HG03097 (cell line): ENCODE measurements around the gene IL4.
A peak's percentile ranks its signal among the peaks of the same experiment; 100 is the strongest.

Experiments used
- ATAC-seq: cut with Tn5 transposase; IDR thresholded peaks from one replicate; pipeline ENCODE4 v1.9.1; 2021; ENCODE audit not compliant: unreplicated experiment, low FRiP score

IL4 gene

GRCh38 chr5:132669966-132670882 is 3.6 kb upstream of the IL4 start:
- ATAC-seq: no peak

GRCh38 chr5:132671000-132671399 is 2.8 kb upstream of the IL4 start:
- ATAC-seq: no peak

GRCh38 chr5:132673488-132673887 is 301 bp upstream of the IL4 start:
- no peak for ATAC-seq

GRCh38 chr5:132674671-132675506 is 1.1 kb downstream of the IL4 start:
- ATAC-seq: peak; percentile 57

GRCh38 chr5:132675936-132676689 is 2.3 kb downstream of the IL4 start:
- ATAC-seq: no peak

- no peak for ATAC-seq
Observed at GRCh38 chr5:132677191-132677590, 3.4 kb downstream of the IL4 start.

- no peak for ATAC-seq
Observed at GRCh38 chr5:132677682-132678400, 4.1 kb downstream of the IL4 start.

- ATAC-seq: no peak
Observed at GRCh38 chr5:132678735-132679134, 4.9 kb downstream of the IL4 start.

- ATAC-seq: no peak
Observed at GRCh38 chr5:132679166-132679565, 5.4 kb downstream of the IL4 start.

- ATAC-seq: no peak
Observed at GRCh38 chr5:132679717-132680380, 6.1 kb downstream of the IL4 start.

GRCh38 chr5:132680780-132681475 is 7.1 kb downstream of the IL4 start:
- no peak for ATAC-seq

GRCh38 chr5:132681476-132681831 is 7.7 kb downstream of the IL4 start:
- no peak for ATAC-seq

- ATAC-seq: no peak
Observed at GRCh38 chr5:132681983-132682382, 8.2 kb downstream of the IL4 start.

- ATAC-seq: no peak
Observed at GRCh38 chr5:132684491-132684890, 10.7 kb downstream of the IL4 start.

- ATAC-seq: no peak
Observed at GRCh38 chr5:132684922-132685720, 11.3 kb downstream of the IL4 start.

GRCh38 chr5:132686193-132686592 is 12.4 kb downstream of the IL4 start:
- ATAC-seq: no peak

GRCh38 chr5:132687995-132688394 is 14.2 kb downstream of the IL4 start:
- no peak for ATAC-seq

- no peak for ATAC-seq
Observed at GRCh38 chr5:132688536-132689339, 14.9 kb downstream of the IL4 start.
